Hippocampal formation (tissue), 2 donors: ENCODE measurements around the gene SV2B.
A peak's percentile ranks its signal among the peaks of the same experiment; 100 is the strongest.
"Not testable (repeated sequence)": the region's sequence is repeated elsewhere in the genome, so short reads cannot be mapped to it uniquely, and the experiment has no call there.

ENCODE experiments used
- DNase-seq, 2 donors: peaks; one replicate each; lab custom pipeline; 2025; lab: John Stamatoyannopoulos, UW

SV2B gene

GRCh38 chr15:91099995-91100813 lies at the start of gene SV2B:
TSS of gene SV2B (plus strand) at chr15:91100257. CDS start at chr15:91226264, 126,007 bp downstream.
- no peak for DNase-seq

GRCh38 chr15:91051248-91051647 lies 48.8 kb upstream of the SV2B start:
- DNase-seq = no peak

GRCh38 chr15:91054816-91055215 lies 45.2 kb upstream of the SV2B start:
- DNase-seq = no peak

GRCh38 chr15:91055548-91056331 lies 44.3 kb upstream of the SV2B start:
- DNase-seq = peak; percentile 54 to 66

GRCh38 chr15:91061230-91061629 lies 38.8 kb upstream of the SV2B start:
- DNase-seq = no peak

- no peak for DNase-seq
Measured at GRCh38 chr15:91061997-91062396, 38.1 kb upstream of the SV2B start.

GRCh38 chr15:91065505-91065904 lies 34.6 kb upstream of the SV2B start:
- DNase-seq = no peak

- no peak for DNase-seq
Measured at GRCh38 chr15:91067036-91067435, 33.0 kb upstream of the SV2B start.

GRCh38 chr15:91068436-91068835 lies 31.6 kb upstream of the SV2B start:
- DNase-seq = no peak

GRCh38 chr15:91068966-91069365 lies 31.1 kb upstream of the SV2B start:
- DNase-seq = no peak

- no peak for DNase-seq
Measured at GRCh38 chr15:91070872-91071271, 29.2 kb upstream of the SV2B start.

GRCh38 chr15:91072161-91072560 lies 27.9 kb upstream of the SV2B start:
- no peak for DNase-seq

GRCh38 chr15:91073077-91073476 lies 27.0 kb upstream of the SV2B start:
- DNase-seq = no peak

GRCh38 chr15:91073768-91074167 lies 26.3 kb upstream of the SV2B start:
- no peak for DNase-seq

GRCh38 chr15:91075739-91076138 lies 24.3 kb upstream of the SV2B start:
- no peak for DNase-seq

- DNase-seq = no peak
Measured at GRCh38 chr15:91077029-91077428, 23.0 kb upstream of the SV2B start.

- not testable (repeated sequence) for DNase-seq
Measured at GRCh38 chr15:91093866-91094265, 6.2 kb upstream of the SV2B start.

GRCh38 chr15:91098451-91098850 lies 1.6 kb upstream of the SV2B start:
- DNase-seq = no peak

GRCh38 chr15:91099616-91099994 lies 452 bp upstream of the SV2B start:
- peak; percentile 37 for DNase-seq

GRCh38 chr15:91100814-91101607 lies 954 bp downstream of the SV2B start:
- peak in 1 of 2 donors; percentile 38 for DNase-seq

- no peak for DNase-seq
Measured at GRCh38 chr15:91101608-91101920, 1.5 kb downstream of the SV2B start.

- DNase-seq = no peak
Measured at GRCh38 chr15:91102546-91103330, 2.7 kb downstream of the SV2B start.
